Measurements from ENCODE around the gene HMGCLL1.

DNA sequence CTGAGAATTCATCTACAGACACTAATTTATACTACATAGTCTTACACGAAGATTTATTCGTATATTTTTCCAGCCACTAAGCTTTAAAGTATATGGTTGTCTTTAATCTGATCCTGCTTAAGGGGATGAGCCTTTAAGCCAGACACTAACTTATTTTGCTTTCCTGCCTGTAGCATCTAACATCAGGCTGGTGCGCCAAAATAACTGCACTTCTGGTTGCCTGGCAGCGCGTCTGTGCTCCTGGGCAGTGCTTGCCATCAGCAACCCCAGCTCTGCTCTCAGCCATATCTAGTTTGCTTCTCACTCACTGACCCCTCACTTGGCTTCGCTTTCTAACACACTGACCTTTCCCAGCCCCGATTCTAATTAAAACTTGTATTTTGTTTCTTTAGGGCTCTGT is 21.8 kb downstream of the HMGCLL1 start:
- TF ChIP-seq, protein P1, sequence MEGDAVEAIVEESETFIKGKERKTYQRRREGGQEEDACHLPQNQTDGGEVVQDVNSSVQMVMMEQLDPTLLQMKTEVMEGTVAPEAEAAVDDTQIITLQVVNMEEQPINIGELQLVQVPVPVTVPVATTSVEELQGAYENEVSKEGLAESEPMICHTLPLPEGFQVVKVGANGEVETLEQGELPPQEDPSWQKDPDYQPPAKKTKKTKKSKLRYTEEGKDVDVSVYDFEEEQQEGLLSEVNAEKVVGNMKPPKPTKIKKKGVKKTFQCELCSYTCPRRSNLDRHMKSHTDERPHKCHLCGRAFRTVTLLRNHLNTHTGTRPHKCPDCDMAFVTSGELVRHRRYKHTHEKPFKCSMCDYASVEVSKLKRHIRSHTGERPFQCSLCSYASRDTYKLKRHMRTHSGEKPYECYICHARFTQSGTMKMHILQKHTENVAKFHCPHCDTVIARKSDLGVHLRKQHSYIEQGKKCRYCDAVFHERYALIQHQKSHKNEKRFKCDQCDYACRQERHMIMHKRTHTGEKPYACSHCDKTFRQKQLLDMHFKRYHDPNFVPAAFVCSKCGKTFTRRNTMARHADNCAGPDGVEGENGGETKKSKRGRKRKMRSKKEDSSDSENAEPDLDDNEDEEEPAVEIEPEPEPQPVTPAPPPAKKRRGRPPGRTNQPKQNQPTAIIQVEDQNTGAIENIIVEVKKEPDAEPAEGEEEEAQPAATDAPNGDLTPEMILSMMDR (IDR thresholded peaks at IDR 0.05) = no peak
- TF ChIP-seq POLR2A (IDR thresholded peaks at IDR 0.05) = no peak
